CD4-positive, alpha-beta memory T cell (primary cell): ENCODE measurements around the gene MTHFD2L. TPM values are rescaled to one million over a fixed set of nuclear protein-coding genes. Genes with fewer than 3 reads are reported as not detected.

Experiments used
- CTCF ChIA-PET: fragments of 350-600 bp; sonication (Branson Sonifier 250); formaldehyde crosslinking; loops from one replicate; lab custom pipeline; 2021; ENCODE audit warnings: inconsistent platforms; ENCODE audit not compliant: partially characterized antibody; lab: Charles Lee
- POLR2A ChIA-PET: fragments of 350-600 bp; sonication (Branson Sonifier 250); formaldehyde crosslinking; loops from one replicate; lab custom pipeline; 2021; ENCODE audit not compliant: partially characterized antibody; lab: Charles Lee
- DNase-seq, 5 donors: peaks; one replicate each; pipeline versions ENCODE4 v3.0.0 to v3.0.0-alpha.2; 2020 to 2022; ENCODE audit warnings: mixed read lengths in 1 of 5
- H3K27ac ChIP-seq: one replicate; pipeline ENCODE4 v1.7.0; 2013; ENCODE audit warnings: low read depth, low read length
- H3K27me3 ChIP-seq: 2 replicates; pipeline ENCODE4 v1.7.0; 2013; ENCODE audit warnings: mild to moderate bottlenecking, low read length, moderate library complexity; ENCODE audit not compliant: insufficient read depth
- H3K36me3 ChIP-seq: 2 replicates; pipeline ENCODE4 v1.7.0; 2013; ENCODE audit warnings: mild to moderate bottlenecking, low read length, moderate library complexity; ENCODE audit not compliant: insufficient read depth
- H3K4me1 ChIP-seq: 2 replicates; pipeline ENCODE4 v1.7.0; 2013; ENCODE audit warnings: mild to moderate bottlenecking, low read length, moderate library complexity; ENCODE audit not compliant: insufficient read depth
- H3K4me3 ChIP-seq, 2 donors: one replicate each; pipeline ENCODE4 v1.7.0; 2013; ENCODE audit warnings: low read length in 2 of 2, mild to moderate bottlenecking in 1 of 2
- H3K9me3 ChIP-seq, 2 donors: one replicate each; pipeline ENCODE4 v1.7.0; 2013; ENCODE audit warnings: low read length in 2 of 2, control low read depth in 1 of 2; ENCODE audit not compliant: control insufficient read depth in 1 of 2
- H3K27ac Mint-ChIP-seq, 7 donors: one replicate each; pipeline ENCODE4 v1.8.0; 2020 to 2021; ENCODE audit warnings: mixed read lengths in 7 of 7, mild to moderate bottlenecking in 6 of 7, inconsistent platforms in 3 of 7, moderate library complexity in 3 of 7
- H3K27me3 Mint-ChIP-seq, 2 donors: one replicate each; pipeline ENCODE4 v1.8.0; 2020 to 2021; ENCODE audit warnings: mixed read lengths in 2 of 2
- H3K36me3 Mint-ChIP-seq, 2 donors: one replicate each; pipeline ENCODE4 v1.8.0; 2020 to 2021; ENCODE audit warnings: mixed read lengths in 2 of 2, inconsistent platforms in 1 of 2, mild to moderate bottlenecking in 1 of 2
- H3K4me1 Mint-ChIP-seq, 4 donors: one replicate each; pipeline ENCODE4 v1.8.0; 2020 to 2021; ENCODE audit warnings: mixed read lengths in 4 of 4, mild to moderate bottlenecking in 1 of 4
- H3K4me3 Mint-ChIP-seq, 8 donors: one replicate each; pipeline ENCODE4 v1.8.0; 2020 to 2021; ENCODE audit warnings: mixed read lengths in 8 of 8, mild to moderate bottlenecking in 7 of 8, moderate library complexity in 6 of 8, inconsistent platforms in 3 of 8
- H3K9me3 Mint-ChIP-seq, 8 donors: one replicate each; pipeline ENCODE4 v1.8.0; 2020 to 2021; ENCODE audit warnings: mixed read lengths in 8 of 8, mild to moderate bottlenecking in 5 of 8, inconsistent platforms in 3 of 8, moderate library complexity in 1 of 8
- intact Hi-C: fragments of 100-400 bp; cut with micrococcal nuclease; formaldehyde crosslinking; loops from one replicate; pipeline ENCODE4 v1.15.1; 2023
- polyA plus RNA-seq, 2 donors: library from polyadenylated mRNA; unstranded; fragments of 300-500 nt; fragmentation: Illumina TruSeq; gene quantifications; one replicate each; pipeline ENCODE4 v1.2.3, GENCODE V29; 2021
- total RNA-seq, 2 experiments: library from RNA; stranded (reverse); gene quantifications; one replicate each; pipeline ENCODE4 v1.2.3, GENCODE V29; 2021

MTHFD2L gene
- total and polyA plus RNA-seq, 4 experiments from 2014 or later = 3.6 to 7.6 (median 6.0) TPM

- ChIA-PET CTCF (no interaction called here), POLR2A (no interaction called here)
- Histone ChIP-seq H3K4me1 (no peaks in the 10 kb centered on the region), H3K27me3 (no peaks in the 10 kb centered on the region), H3K27ac (no peak overlapping the region), H3K36me3 (no peaks in the 10 kb centered on the region), H3K9me3 (no peaks in the 10 kb centered on the region), H3K4me3 (no peak overlapping the region)
- intact Hi-C loops = no loop called here
- peaks cover 6 to 9% (median 7%) of the 10 kb centered on the region in 4 donors for H3K4me1 Mint-ChIP-seq
- H3K9me3 Mint-ChIP-seq = no peaks in the 10 kb centered on the region
- no peak overlapping the region for H3K27ac Mint-ChIP-seq
- DNase-seq = no peak
- no peaks in the 10 kb centered on the region for H3K36me3 Mint-ChIP-seq
- no peaks in the 10 kb centered on the region for H3K27me3 Mint-ChIP-seq
- H3K4me3 Mint-ChIP-seq = no peak overlapping the region
Observed at GRCh38 chr4:74304095-74304625, 146.2 kb downstream of the MTHFD2L start.

GRCh38 chr4:74305000-74305399 is 147.1 kb downstream of the MTHFD2L start:
- Histone ChIP-seq H3K4me1 (peaks cover 6% of the 10 kb centered on the region), H3K27ac (no peak overlapping the region), H3K36me3 (no peaks in the 10 kb centered on the region), H3K27me3 (no peaks in the 10 kb centered on the region), H3K9me3 (no peaks in the 10 kb centered on the region), H3K4me3 (no peak overlapping the region)
- intact Hi-C loops = no loop called here
- H3K27me3 Mint-ChIP-seq = no peaks in the 10 kb centered on the region
- POLR2A ChIA-PET = no interaction called here
- no peaks in the 10 kb centered on the region for H3K36me3 Mint-ChIP-seq
- peaks cover 6 to 11% (median 8%) of the 10 kb centered on the region in 4 donors for H3K4me1 Mint-ChIP-seq
- no peak overlapping the region for H3K27ac Mint-ChIP-seq
- no peak overlapping the region for H3K4me3 Mint-ChIP-seq
- no peak for DNase-seq
- no peaks in the 10 kb centered on the region for H3K9me3 Mint-ChIP-seq
- CTCF ChIA-PET = no interaction called here

- Histone ChIP-seq H3K27me3 (no peaks in the 10 kb centered on the region), H3K27ac (no peak overlapping the region), H3K4me3 (no peak overlapping the region), H3K4me1 (peaks cover 6% of the 10 kb centered on the region), H3K36me3 (no peaks in the 10 kb centered on the region), H3K9me3 (no peaks in the 10 kb centered on the region)
- intact Hi-C loops = no loop called here
- peaks cover 6 to 11% (median 8%) of the 10 kb centered on the region in 4 donors for H3K4me1 Mint-ChIP-seq
- ChIA-PET POLR2A (no interaction called here), CTCF (interaction anchor here (0.8 kb wide), 1 partner anchor 77 kb away, joined by 3 read pairs; no protein-coding TSS in a partner anchor)
- no peak overlapping the region for H3K27ac Mint-ChIP-seq
- H3K27me3 Mint-ChIP-seq = no peaks in the 10 kb centered on the region
- no peak overlapping the region for H3K4me3 Mint-ChIP-seq
- no peak for DNase-seq
- no peaks in the 10 kb centered on the region for H3K36me3 Mint-ChIP-seq
- no peaks in the 10 kb centered on the region for H3K9me3 Mint-ChIP-seq
Observed at GRCh38 chr4:74307170-74307569, 149.3 kb downstream of the MTHFD2L start.

GRCh38 chr4:74308215-74308614 is 150.3 kb downstream of the MTHFD2L start, which contains the start of gene EPGN:
Gene EPGN, plus strand, starts transcription at chr4:74308470. Its CDS starts 64 bp downstream, at chr4:74308534.
- peak; percentile 33 to 53 (median 36) for DNase-seq
- CTCF ChIA-PET = no interaction called here
- intact Hi-C loops = no loop called here
- POLR2A ChIA-PET = no interaction called here
- no peaks in the 10 kb centered on the region for H3K27me3 Mint-ChIP-seq
- H3K4me3 Mint-ChIP-seq = peak within 1 kb of the TSS; percentile 28 to 79 (median 53)
- H3K27me3 ChIP-seq = no peaks in the 10 kb centered on the region
- H3K9me3 Mint-ChIP-seq = no peaks in the 10 kb centered on the region
- peaks cover 6% of the 10 kb centered on the region for H3K4me1 ChIP-seq
- peak within 1 kb of the TSS in 6 of 7 donors; percentile 0 to 77 (median 9) for H3K27ac Mint-ChIP-seq
- no peaks in the 10 kb centered on the region for H3K9me3 ChIP-seq
- H3K36me3 ChIP-seq = no peaks in the 10 kb centered on the region
- H3K36me3 Mint-ChIP-seq = no peaks in the 10 kb centered on the region
- H3K4me1 Mint-ChIP-seq = peaks cover 6 to 11% (median 8%) of the 10 kb centered on the region in 4 donors
- no peak within 1 kb of the TSS for H3K27ac ChIP-seq
- no peak within 1 kb of the TSS for H3K4me3 ChIP-seq

GRCh38 chr4:74309223-74309622 is 151.3 kb downstream of the MTHFD2L start:
- H3K27me3 Mint-ChIP-seq = no peaks in the 10 kb centered on the region
- H3K4me3 Mint-ChIP-seq = peak overlapping the region in 1 of 8 donors; percentile 2
- intact Hi-C loops = no loop called here
- POLR2A ChIA-PET = no interaction called here
- no peaks in the 10 kb centered on the region for H3K9me3 ChIP-seq
- H3K9me3 Mint-ChIP-seq = no peaks in the 10 kb centered on the region
- H3K36me3 ChIP-seq = no peaks in the 10 kb centered on the region
- no peaks in the 10 kb centered on the region for H3K36me3 Mint-ChIP-seq
- DNase-seq = no peak
- H3K4me3 ChIP-seq = no peak overlapping the region
- H3K27me3 ChIP-seq = no peaks in the 10 kb centered on the region
- CTCF ChIA-PET = interaction anchor here (1.3 kb wide), 1 partner anchor 81 kb away, joined by 4 read pairs; no protein-coding TSS in a partner anchor
- H3K4me1 ChIP-seq = peaks cover 6% of the 10 kb centered on the region
- peaks cover 6 to 11% (median 8%) of the 10 kb centered on the region in 4 donors for H3K4me1 Mint-ChIP-seq
- H3K27ac ChIP-seq = no peak overlapping the region
- peak overlapping the region in 1 of 7 donors; percentile 24 for H3K27ac Mint-ChIP-seq

- H3K27ac Mint-ChIP-seq = peak overlapping the region in 1 of 7 donors; percentile 19
- ChIA-PET CTCF (interaction anchor here (1.5 to 1.6 kb wide), 2 partner anchors 81 to 84 kb away, joined by 8 read pairs; no protein-coding TSS in a partner anchor), POLR2A (no interaction called here)
- H3K9me3 Mint-ChIP-seq = no peaks in the 10 kb centered on the region
- no peaks in the 10 kb centered on the region for H3K27me3 ChIP-seq
- H3K4me3 ChIP-seq = no peak overlapping the region
- no peaks in the 10 kb centered on the region for H3K36me3 ChIP-seq
- DNase-seq = peak in 4 of 5 donors; percentile 27 to 36 (median 34)
- no peak overlapping the region for H3K27ac ChIP-seq
- no peaks in the 10 kb centered on the region for H3K9me3 ChIP-seq
- peaks cover 6 to 11% (median 8%) of the 10 kb centered on the region in 4 donors for H3K4me1 Mint-ChIP-seq
- no peaks in the 10 kb centered on the region for H3K36me3 Mint-ChIP-seq
- H3K4me1 ChIP-seq = peaks cover 6% of the 10 kb centered on the region
- intact Hi-C loops = loop anchor here (1.0 kb wide), 2 partner anchors 84 to 123 kb away; no protein-coding TSS in a partner anchor
- peaks cover 2 to 3% of the 10 kb centered on the region in 2 donors for H3K27me3 Mint-ChIP-seq
- no peak overlapping the region for H3K4me3 Mint-ChIP-seq
Observed at GRCh38 chr4:74311696-74312313, 153.9 kb downstream of the MTHFD2L start.

GRCh38 chr4:74314329-74314728 is 156.4 kb downstream of the MTHFD2L start:
- H3K36me3 Mint-ChIP-seq = no peaks in the 10 kb centered on the region
- H3K4me1 Mint-ChIP-seq = peaks cover 0 to 4% (median 0%) of the 10 kb centered on the region in 4 donors
- H3K4me3 Mint-ChIP-seq = no peak overlapping the region
- H3K27ac ChIP-seq = no peak overlapping the region
- no peak overlapping the region for H3K4me3 ChIP-seq
- no peaks in the 10 kb centered on the region for H3K27me3 ChIP-seq
- peaks cover 2 to 3% of the 10 kb centered on the region in 2 donors for H3K27me3 Mint-ChIP-seq
- peaks cover 4% of the 10 kb centered on the region for H3K4me1 ChIP-seq
- H3K9me3 Mint-ChIP-seq = no peaks in the 10 kb centered on the region
- no peaks in the 10 kb centered on the region for H3K9me3 ChIP-seq
- POLR2A ChIA-PET = no interaction called here
- CTCF ChIA-PET = no interaction called here
- H3K27ac Mint-ChIP-seq = no peak overlapping the region
- no peaks in the 10 kb centered on the region for H3K36me3 ChIP-seq
- DNase-seq = no peak
- intact Hi-C loops = no loop called here
